IPS-NIHi7 (cell line): ENCODE results near the gene EDN3.

Experiments
- DNase-seq: peaks from one replicate; pipeline ENCODE4 v3.0.0; 2012; ENCODE audit warnings: mixed read lengths; ENCODE audit errors: extremely low spot score

The EDN3 gene

GRCh38 chr20:59308493-59309201 lies 8.2 kb downstream of the EDN3 start:
- peak; percentile 34 for DNase-seq

DNA sequence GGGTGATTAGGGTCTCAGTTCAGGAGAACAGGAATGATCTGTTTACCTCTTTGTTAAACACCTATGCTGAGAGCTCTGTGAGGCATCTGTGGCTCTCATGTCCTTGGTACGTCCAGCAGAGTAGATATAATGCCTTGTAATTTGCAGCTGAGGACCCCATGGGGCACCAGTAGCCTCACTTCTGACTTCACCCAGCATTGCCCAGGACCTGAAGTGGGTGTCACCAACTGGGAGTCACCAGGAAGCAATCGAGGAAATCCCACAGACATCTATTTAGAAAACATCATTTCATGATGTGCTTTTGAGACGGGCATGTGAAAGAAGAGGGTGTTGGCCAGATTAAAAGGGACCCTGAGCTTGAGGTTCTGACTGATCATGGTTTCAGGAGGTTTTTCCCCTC lies 8.8 kb downstream of the EDN3 start:
- no peak for DNase-seq

- DNase-seq: no peak
Measured at GRCh38 chr20:59314997-59315396, 14.6 kb downstream of the EDN3 start.

DNA sequence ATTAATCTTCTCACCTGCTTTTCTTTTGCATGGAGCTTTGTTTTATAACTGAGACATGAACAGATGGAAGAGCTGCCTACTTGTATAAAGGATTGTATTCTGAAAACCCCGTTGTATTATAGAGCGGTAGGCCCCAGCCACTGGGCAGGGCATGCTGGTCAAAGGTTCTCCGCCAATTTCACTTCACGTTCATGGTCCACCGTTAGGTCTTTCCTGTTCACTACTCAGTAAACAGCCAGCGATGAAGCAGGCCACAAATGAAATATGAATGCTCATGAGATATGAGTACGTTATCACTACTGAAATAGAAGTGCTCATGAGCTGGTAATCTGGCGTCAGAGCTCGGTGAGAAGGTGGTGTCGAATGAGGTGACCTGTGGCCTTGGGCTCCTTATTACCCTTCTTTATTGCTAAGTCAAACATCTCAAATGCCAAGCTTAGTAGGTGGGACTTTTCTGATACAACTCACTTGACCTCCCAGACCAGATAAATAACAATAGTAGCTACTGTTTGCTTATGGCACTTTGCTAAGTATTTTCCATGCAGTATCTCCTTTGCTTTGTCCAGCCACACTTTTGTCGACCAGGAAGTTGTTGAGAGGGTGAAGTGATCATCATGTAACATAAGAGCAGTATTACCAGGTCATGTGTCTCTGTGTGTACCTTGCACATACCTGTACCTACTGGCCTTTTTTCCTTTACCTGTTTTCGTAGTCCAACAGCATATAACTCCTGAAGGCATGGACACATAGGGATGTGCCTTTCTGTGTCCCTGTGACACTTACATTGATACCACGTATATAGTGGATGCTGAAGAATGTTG lies 16.7 kb downstream of the EDN3 start:
- no peak for DNase-seq

- no peak for DNase-seq
Measured at GRCh38 chr20:59318201-59318790, 17.9 kb downstream of the EDN3 start.

- DNase-seq: no peak
Measured at GRCh38 chr20:59318803-59319202, 18.4 kb downstream of the EDN3 start.

GRCh38 chr20:59320426-59320825 lies 20.0 kb downstream of the EDN3 start:
- DNase-seq: no peak

- DNase-seq: no peak
Measured at GRCh38 chr20:59320854-59321647, 20.6 kb downstream of the EDN3 start.

- DNase-seq: no peak
Measured at GRCh38 chr20:59322081-59322480, 21.7 kb downstream of the EDN3 start.

DNA sequence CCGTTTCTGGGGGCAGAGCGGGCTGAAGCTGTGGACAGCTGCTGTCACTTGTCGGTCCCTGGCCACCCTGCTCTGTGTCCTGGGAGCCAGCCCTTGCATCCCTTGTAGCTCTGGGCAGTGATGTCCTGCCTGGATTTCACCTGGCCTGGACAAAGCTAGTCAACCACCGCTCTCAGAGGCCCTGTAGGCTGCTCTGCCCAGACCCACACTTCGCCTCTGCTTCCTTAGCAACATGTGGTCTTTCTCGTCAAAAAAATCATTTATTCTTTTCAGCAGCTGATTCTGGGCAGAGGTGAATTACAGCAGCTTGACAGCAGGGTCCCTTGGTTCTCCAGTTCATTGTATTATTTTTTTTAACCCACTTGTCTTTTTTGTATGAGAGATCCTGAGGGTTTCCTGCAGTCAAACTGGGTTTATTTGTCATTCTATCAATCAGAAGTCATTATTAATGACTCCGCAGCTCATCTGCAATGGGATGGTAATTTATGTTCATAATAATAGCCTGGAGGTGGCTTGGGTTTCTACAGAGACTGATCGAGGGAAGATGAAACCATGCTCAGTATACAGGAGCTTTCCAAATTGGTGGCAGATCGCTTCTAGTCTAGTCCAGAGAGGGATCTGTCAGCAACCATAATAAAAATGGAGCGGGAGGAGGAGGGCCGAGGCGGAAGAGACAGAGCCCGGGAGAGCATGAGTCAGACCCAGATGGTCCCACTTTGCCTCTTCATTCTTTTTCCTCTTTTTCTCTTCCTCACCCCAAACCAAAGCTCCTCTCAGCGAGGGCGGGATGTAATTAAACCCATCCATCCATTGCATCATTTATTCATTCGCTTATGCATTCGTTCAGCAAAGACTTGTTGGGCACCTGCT lies 22.4 kb downstream of the EDN3 start:
- DNase-seq: no peak

GRCh38 chr20:59323731-59324130 lies 23.3 kb downstream of the EDN3 start:
- DNase-seq: no peak

DNA sequence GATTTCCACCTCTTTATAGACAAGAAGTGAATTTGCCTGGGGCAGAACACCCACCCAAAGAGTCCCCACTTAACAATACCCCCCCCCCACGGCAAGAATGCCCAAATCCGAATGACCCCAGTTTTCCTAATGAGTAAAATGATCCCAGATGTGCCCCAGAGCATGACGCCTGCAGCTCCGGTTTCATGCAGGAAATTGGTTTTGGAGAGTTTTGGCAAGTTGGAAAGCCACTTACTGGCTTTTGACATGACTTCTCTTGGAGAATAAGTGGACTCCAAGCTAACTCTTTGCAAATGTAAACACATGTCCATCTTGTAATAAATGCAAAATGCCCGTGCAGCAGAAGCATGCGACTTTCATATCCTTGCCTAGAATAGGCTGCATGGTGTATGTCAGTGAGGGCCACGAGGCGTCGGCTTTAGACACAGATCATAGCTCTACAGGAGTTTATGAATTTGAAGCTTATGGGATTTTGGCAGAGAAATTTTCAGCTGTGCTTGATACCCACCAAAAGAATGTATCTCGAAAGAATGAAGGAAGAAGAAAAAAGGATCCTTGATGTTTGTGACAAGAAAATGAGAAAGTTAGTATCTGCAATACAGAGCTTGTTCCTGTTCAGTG lies 24.2 kb downstream of the EDN3 start:
- no peak for DNase-seq

- DNase-seq: no peak
Measured at GRCh38 chr20:59325142-59325523, 24.7 kb downstream of the EDN3 start.

DNA sequence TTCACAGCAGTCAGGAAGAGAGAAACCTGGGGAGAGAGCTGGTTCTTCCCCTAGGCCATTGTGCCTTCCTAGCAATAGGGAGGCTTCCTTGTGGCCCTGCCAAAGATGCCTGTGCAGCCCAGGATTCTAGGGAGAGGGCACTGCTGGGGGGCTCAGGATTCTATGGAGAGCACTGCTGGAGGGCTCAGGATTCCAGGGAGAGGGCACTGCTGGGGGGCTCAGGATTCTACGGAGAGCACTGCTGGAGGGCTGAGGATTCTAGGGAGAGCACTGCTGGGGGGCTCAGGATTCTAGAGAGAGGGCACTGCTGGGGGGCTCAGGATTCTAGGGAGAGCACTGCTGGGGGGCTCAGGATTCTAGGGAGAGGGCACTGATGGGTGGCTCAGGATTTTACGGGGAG lies 25.8 kb downstream of the EDN3 start:
- no peak for DNase-seq

GRCh38 chr20:59328071-59328470 lies 27.7 kb downstream of the EDN3 start:
- DNase-seq: no peak

DNA sequence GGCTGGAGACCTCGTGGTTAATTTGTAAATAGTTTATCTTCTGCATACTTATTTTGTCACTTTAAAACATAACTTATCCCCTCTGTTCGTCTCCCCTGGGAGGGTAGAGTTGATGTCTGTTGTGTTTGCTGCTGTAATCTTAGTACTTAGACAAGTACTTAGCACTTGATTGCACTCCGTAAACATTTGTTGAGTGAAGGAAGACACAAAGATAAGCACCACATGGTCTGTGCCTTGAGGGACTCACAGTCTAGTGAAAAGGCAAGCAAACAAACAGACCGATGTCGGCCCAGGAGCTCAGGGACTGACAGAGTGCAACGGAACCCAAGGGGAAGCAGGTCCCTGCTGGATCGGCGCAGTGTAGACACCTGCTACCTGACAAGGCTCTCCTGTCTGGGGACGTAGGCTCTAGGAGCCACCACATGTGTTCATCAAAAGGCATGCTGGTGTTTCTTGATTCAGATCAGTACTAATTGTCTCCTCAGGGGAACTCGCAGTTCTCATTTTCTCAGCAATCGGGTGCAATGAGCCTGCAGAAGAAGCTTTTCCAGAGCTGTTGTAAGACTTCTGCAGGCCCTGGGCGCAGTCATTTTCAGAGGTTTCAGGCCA lies 31.4 kb downstream of the EDN3 start:
- no peak for DNase-seq

GRCh38 chr20:59333260-59333845 lies 32.9 kb downstream of the EDN3 start:
- no peak for DNase-seq

GRCh38 chr20:59333951-59334350 lies 33.5 kb downstream of the EDN3 start:
- no peak for DNase-seq

DNA sequence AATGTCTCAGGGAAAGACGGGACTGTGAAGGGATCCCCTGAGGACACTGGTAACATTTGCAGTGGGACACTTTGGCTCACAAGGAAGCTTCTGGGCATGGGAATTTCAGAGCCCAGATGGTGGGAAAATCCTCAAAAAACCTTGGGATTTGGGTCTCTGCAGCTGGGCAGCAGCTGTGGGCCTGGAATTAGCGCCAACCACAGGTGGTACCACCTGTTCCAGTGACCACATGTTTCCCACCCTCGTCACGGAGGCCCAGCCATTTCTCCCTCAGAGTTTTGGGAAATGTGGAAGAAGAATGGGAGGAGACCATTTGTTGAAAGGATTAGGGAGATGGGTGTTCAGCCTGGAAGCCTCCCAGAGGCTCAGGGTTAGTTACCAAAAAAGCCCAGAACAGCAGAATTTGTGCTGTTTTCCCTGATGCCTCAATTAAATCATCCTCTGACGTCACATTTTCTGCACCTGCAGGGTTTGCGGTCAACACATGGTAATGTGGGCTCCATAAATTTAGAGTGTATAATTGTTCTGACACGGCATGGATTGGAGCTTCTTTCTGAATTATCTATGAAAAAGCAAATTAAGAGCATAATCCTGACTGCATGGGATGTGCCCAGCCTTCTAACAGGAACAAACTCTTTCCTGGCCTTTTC lies 34.4 kb downstream of the EDN3 start:
- no peak for DNase-seq
